GM21526 (cell line): ENCODE measurements around the gene CDV3.

Source experiments
- ATAC-seq: cut with Tn5 transposase; IDR thresholded peaks from one replicate; pipeline ENCODE4 v1.9.1; 2021; ENCODE audit warnings: moderate library complexity; ENCODE audit not compliant: unreplicated experiment, low FRiP score

CDV3 gene

DNA sequence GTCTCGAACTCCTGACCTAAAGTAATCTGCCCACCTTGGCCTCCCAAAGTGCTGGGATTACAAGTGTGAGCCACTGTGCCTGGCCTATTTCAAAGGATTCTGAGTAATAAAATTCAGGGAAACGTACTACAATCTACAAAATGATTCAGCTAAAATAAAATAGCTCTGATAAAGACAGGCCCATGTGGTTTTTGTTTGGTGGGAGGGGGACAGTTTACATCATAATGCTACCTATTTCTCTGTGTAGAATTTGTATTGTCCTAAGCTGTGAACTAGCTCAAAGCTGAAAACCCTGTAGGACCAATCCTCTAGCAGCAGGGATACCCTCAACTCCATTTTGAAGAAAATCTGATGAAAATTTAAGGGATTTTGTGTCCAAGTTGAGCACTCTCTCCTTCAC lies 25.8 kb downstream of the CDV3 start:
- ATAC-seq = no peak

- ATAC-seq = no peak
These were observed 27.1 kb downstream of the CDV3 start for GRCh38 chr3:133600572-133601081.

- no peak for ATAC-seq
These were observed 32.9 kb downstream of the CDV3 start for GRCh38 chr3:133606342-133606741.

GRCh38 chr3:133606902-133607301 lies 33.4 kb downstream of the CDV3 start:
- no peak for ATAC-seq

DNA sequence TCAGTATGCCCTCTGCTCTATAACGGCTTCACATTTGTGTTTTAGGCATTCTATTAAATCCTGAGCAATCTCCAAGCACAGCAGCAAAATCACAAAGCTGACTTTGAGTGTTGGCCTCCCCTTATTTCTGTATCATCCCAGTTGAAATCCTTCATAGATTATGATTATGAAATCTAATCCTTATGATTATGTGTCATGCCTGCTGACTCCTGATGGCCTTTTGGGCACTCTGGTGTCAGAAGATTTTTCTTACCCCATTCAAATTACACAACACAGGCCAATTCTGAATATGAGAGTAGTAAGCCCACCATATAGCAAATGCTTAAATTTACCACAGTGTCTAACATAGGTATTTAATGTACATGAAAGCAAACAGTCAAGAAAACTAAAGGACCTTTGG lies 34.3 kb downstream of the CDV3 start:
- ATAC-seq = no peak

GRCh38 chr3:133608388-133608787 lies 34.9 kb downstream of the CDV3 start:
- no peak for ATAC-seq

DNA sequence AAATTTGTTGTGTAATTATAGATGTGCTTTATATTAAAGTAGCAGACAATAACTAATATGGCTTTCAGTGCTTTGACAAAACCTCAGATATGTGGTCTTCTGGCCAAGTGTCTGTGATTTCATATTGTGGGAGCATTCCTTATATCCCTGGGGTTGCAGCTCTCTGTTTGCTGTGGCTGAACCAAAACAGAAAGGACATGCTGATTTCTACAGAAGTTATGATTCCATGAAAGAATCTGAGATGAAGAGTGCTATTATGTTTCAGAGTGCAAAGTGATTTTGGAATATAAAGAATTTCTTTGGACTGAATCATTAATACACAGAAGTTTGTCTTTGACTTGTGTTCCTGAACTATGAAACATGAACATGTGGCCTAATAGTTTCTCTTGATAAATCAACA lies 36.5 kb downstream of the CDV3 start:
- ATAC-seq = no peak

- ATAC-seq = no peak
These were observed 38.0 kb downstream of the CDV3 start for GRCh38 chr3:133611534-133611933.

- ATAC-seq = peak; percentile 99
These were observed 46.7 kb downstream of the CDV3 start for GRCh38 chr3:133620066-133620784.

DNA sequence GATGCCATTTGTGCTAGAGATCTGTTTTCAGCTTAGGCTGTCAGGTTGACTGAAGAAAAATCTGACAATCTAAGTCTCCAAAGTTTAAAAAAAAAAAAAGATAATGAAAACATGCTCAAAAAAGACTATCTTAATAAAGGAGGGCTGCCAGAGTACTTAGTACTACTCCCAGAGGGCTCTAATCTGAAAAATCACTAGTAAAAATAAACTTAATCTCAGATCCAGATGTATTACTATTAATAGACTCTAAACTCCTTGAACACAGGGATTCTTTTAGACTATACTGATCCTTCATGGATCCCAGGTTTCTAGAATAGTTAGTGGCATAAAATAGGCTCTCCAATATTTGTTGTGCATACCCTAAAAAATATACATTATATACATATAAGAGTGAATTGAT lies 54.3 kb downstream of the CDV3 start:
- no peak for ATAC-seq

DNA sequence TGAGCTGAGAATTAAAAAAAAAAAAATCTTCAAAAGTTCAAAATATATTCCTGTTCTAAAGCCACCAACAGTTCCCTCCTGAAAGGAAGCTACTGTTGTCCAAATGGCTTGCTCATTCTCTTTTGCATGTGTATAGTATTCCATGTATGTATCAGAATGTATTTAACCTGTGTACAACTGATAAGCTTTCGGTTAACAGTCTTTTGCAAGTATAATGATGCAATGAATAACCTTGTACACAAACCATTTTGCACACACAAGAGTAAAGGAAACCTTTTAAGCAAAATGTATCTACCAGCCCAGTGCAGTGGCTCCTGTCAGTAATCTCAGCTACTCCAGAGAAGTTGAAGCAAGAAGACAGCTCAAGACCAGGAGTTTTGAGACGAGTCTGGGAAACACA lies 55.7 kb downstream of the CDV3 start:
- no peak for ATAC-seq

- ATAC-seq = no peak
These were observed 60.0 kb downstream of the CDV3 start for GRCh38 chr3:133633439-133633838.
